Vagina (tissue), 2 donors: ENCODE results near the gene FSTL4.

Experiments
- POLR2A ChIP-seq, 2 donors: fragments of 450-650 bp; IDR thresholded peaks; one replicate each; pipeline ENCODE4 v1.6.1; 2017; ENCODE audit warnings: antibody characterized with exemption in 2 of 2, mild to moderate bottlenecking in 2 of 2, moderate library complexity in 2 of 2
- POLR2AphosphoS5 ChIP-seq, 2 donors: sonication (generic); formaldehyde crosslinking; IDR thresholded peaks; one replicate each; pipeline ENCODE4 v1.9.0; 2017; ENCODE audit warnings: antibody characterized with exemption in 2 of 2, mild to moderate bottlenecking in 2 of 2, low read depth in 1 of 2; ENCODE audit not compliant: insufficient read depth in 1 of 2
- TF ChIP-seq, protein P1 (sequence below), 3 experiments: fragments of 450-650 bp in 2 of 3; fragments of 200-600 bp in 1 of 3; sonication (generic) in 1 of 3; IDR thresholded peaks; one replicate each; pipeline ENCODE4 v1.5.1; 2017 to 2019; ENCODE audit warnings: antibody characterized with exemption in 3 of 3, mild to moderate bottlenecking in 2 of 3, moderate library complexity in 2 of 3

- TF ChIP-seq, protein P1, sequence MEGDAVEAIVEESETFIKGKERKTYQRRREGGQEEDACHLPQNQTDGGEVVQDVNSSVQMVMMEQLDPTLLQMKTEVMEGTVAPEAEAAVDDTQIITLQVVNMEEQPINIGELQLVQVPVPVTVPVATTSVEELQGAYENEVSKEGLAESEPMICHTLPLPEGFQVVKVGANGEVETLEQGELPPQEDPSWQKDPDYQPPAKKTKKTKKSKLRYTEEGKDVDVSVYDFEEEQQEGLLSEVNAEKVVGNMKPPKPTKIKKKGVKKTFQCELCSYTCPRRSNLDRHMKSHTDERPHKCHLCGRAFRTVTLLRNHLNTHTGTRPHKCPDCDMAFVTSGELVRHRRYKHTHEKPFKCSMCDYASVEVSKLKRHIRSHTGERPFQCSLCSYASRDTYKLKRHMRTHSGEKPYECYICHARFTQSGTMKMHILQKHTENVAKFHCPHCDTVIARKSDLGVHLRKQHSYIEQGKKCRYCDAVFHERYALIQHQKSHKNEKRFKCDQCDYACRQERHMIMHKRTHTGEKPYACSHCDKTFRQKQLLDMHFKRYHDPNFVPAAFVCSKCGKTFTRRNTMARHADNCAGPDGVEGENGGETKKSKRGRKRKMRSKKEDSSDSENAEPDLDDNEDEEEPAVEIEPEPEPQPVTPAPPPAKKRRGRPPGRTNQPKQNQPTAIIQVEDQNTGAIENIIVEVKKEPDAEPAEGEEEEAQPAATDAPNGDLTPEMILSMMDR (IDR thresholded peaks at IDR 0.05) = no peak
- TF ChIP-seq POLR2A (IDR thresholded peaks at IDR 0.05) = no peak
- no peak for TF ChIP-seq POLR2AphosphoS5 (IDR thresholded peaks at IDR 0.05; ENCODE audit: insufficient read depth in 1 of 2, low read depth in 1 of 2)
Observed at GRCh38 chr5:133391354-133392136, 220.8 kb downstream of the FSTL4 start.
